HG02943 (cell line): ENCODE measurements around the gene SORL1.
"Not testable (repeated sequence)": the region's sequence is repeated elsewhere in the genome, so short reads cannot be mapped to it uniquely, and the experiment has no call there.

ENCODE experiments used
- ATAC-seq: cut with Tn5 transposase; IDR thresholded peaks from one replicate; pipeline ENCODE4 v1.9.1; 2021; ENCODE audit warnings: mild to moderate bottlenecking, low read depth, moderate library complexity; ENCODE audit not compliant: unreplicated experiment

Gene SORL1

DNA sequence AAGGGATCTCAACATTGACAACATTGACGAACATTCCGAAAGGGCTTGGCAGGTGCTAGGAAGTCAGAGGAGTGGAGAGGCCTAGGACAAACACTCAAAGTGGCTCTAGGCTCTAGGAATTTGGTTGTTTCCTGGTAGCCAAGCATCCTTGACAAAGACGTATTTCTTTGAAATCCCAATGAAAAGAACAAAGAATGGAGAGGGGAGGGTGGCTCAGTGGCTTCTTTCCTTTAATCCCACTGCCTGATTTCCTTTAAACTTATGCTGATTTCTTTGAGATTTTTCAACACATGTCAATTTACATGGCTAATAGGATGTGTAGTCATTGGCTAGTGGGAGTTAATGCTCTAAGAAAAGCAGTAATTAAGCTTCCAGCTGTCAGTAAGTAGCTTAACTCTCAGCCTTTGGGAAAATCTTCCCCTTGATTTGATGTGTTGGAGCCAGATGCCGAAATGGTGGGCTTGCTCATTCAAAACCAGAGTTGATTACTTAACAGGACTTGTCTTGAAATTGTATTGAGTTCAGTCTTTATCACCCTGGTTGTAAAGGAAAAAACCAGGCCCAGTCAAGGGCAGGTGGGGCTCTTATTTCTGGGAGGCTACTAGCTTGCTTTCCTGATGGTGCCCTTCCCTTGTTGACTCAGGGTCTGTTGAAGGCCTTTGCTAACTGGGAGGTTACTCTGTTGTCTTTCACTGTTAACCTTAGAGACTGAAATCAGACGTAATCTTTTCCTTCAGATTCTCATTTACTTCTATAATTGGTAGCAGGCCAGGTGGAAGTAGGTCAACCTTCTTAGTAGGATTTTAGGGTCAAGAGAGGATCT is 45.3 kb downstream of the SORL1 start:
- ATAC-seq = no peak

DNA sequence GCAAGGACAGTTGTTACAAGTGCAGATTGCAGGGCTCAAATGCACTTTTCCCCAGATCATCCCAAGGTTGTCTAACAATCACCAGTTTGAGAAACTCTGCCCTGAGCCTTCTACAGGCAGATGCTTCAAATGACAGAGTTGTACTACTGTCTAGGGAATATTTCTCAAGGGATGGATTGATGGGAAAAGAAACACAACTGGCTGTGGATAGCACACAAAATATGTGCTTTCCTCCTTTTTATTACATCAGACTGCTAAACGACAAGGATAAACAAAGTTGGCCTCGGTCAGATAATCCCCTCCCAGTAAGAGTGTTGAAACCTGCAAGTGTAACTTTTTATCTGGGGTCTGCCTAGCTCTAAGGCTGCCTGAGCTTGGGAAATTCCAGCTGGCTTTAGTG is 47.3 kb downstream of the SORL1 start:
- ATAC-seq = no peak

DNA sequence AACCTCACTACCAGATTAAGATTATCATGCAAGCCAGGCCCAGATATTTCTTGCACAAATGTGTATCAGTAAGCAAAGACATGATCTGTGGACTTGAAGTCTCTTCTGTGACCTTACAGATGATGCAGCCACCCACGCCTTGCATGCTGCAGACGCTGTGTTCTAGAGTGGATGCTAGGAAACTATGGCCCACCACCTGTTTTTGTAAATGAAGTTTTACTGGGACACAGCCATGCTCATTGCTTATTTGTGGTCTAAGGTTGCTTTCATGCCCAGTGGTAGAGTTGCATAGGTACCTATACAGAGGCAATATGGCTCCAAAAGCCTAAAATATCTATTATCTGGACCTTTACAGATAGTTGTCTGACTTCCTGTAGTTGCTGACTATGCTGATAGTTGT is 48.2 kb downstream of the SORL1 start:
- no peak for ATAC-seq

DNA sequence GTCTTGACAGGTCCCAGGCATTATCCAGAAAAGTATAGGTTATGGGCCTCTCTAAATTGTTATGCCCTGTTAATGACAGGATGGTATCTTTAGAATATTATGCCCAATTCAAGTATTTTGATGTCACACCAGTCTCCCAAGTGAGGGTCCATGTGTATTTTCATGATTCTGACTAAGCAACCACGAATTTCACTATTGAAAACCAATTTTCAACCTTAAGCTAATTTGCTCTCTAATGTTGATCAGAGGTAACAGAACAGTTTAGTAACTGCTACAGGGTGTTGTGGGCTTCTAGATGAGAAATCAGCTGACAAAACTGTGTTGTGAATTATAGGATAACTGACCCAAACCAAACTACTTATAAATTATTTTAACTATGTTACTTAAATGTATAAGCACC is 48.6 kb downstream of the SORL1 start:
- no peak for ATAC-seq

DNA sequence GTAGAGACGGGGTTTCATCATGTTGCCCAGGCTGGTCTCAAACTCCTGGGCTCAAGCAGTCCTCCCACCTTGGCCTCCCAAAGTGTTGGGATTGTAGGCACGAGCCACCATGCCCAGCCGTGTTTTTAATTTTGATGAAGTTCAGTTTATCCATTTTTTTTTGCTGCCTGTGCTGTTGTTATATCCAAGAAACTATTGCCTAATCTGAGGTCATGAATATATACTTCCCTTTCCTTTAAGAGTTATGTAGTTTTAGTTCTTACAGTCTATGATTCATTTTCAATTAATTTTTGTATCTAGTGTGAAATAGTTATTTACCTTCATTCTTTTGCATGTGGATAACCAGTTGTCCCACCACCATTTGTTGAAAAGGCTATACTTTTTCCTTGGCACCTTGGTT is 50.9 kb downstream of the SORL1 start:
- ATAC-seq = no peak

DNA sequence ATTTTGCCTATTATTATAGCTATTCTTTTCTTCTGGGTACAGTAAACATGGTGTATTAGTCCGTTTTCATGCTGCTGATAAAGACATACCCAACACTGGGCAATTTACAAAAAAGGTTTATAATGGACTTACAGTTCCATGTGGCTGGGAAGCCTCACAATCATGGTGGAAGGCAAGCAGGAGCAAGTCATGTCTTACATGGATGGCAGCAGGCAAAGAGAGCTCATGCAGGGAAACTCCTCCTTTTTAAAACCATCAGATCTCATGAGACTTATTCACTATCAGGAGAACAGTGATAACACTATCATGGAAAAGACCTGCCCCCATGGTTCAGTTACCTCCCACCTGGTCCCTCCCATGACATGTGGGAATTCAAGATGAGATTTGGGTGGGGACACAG is 54.1 kb downstream of the SORL1 start:
- not testable (repeated sequence) for ATAC-seq

DNA sequence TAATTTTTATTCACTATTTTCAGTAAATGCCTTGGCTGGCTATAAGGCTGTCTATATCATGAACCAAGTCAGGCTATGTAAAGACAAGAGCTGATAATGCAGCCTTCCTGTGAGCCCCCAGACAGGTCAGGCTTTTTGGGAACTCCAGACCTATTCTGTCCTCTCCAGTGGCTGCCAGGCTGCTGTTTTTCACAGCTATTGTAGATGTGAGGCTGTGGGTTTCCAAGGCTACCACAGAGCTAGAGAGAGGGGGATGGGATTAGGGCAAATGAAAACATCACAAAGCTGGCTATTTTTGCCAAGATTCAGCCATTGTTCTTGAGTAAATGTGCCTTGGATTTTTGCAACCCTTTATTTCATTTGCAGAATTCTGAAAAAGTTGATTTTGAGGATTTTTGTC is 56.3 kb downstream of the SORL1 start:
- no peak for ATAC-seq

DNA sequence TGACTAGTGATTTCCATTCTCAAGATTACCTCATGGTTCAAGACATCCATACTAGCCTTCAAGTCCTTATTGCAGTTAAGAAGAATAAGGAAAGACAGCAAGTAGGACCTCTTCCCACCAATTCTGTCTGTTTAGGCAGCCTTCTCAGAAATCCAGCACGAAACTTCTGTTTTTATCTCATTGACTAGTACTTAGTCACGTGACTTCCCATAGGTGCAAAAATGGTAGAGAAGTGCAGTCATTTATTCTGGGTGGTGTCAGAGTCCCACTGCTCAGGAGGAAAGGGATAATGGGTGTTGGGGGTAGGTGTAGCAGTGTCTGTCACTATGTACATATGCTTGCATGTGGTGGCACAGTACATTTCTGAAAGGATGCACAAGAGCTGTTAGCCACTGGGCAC is 58.3 kb downstream of the SORL1 start:
- no peak for ATAC-seq

DNA sequence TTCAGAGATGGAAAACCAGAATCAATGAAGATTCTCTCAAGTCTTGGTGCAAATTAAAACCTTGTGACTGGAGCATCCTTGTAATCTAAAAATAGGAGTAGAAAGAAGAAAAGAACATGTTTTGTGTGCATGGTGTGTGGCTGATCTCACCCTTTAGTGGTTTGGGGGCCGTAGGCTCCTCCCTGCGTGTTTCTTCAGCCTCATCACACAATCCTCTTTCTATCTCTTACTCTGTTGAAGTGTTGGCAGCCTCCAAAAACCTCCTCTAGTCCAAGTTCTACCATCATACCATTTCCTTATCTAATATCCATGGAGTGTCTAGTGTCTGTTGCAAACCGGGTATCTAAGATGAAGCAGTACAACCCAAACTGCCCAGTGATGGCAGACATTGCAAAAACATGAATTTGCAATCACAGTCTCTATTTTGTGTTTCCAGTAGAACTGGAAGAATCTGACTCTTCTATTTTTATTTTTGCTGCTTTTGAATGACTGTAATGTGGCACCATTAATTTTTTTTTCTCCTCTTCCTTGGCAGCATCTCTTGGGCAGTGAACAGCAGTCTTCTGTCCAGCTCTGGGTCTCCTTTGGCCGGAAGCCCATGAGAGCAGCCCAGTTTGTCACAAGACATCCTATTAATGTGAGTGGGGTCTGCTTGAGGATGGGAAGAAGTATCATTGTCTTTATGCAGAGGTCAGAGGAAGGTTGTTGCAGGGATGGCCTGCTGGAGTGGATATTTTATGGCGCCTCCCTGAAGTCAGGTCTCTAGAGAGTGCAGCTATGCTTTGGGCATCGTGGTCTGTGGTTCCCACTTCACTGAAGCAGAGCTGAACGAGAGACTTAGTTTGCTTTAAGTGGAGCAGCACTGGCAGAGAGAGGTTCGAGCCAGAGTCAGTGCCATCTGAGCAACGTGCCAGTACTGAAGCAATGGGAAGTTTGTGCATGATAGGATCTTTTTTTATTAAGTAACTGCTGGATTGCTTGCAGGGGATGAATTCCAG is 60.7 kb downstream of the SORL1 start:
- no peak for ATAC-seq

DNA sequence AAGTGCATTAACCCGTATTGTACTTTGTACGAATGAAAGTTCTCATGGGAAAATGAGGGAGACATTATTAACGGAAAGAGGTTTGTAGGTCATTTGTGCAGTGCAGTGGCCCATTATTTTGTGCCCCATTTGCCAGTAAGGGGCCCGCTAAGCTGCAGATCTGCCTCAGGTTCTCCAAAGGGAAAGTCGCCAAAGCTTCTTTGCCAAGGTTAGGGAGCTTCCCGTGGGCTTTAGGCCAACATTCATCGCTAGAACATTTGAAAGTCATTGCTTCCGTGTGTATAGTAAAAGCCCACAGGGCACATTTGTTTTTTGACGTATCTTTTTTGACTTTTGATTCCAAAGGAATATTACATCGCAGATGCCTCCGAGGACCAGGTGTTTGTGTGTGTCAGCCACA is 61.7 kb downstream of the SORL1 start:
- ATAC-seq = no peak

DNA sequence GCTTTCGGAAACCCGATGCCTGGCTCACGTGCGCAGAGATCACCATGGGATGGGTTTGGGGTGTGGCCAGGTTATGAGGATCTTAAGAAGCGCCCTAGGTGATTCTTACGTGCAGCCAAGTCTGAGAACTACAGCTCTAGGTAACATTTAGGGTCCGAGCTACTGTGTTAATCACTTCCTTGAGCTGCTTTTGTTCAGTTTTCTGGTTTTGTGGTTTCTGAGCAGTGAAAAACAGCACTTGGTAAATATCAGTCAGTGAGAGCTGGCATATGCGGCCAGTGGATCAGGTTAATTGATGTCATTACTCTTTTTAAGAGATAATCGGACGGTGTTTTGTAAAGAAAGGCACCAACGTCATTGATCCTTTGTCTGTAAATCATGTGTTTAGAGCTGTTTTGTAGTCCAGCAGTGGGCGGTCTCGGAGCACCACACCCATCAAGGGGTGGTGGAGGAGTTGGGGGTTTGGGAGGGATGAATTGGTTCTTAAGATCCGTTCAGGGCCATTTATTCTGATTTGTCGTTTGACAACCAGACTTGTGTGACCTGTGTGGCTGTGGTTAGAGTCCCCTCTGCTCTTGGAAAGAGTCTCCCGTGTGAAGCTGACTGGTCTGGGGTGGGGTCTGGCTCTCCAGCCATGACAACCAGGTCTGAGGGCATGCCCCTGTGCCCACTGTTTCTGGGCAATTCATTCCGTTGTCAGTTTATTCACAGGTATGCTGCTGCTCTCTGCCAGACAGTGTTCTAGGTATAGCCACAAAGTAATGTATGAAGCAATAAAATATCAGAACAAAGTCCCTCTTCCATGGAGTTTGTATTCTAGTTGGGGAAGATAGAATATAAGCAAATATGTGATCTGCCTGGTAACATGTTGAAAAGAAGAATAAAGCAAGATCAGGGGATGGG is 62.6 kb downstream of the SORL1 start:
- no peak for ATAC-seq

DNA sequence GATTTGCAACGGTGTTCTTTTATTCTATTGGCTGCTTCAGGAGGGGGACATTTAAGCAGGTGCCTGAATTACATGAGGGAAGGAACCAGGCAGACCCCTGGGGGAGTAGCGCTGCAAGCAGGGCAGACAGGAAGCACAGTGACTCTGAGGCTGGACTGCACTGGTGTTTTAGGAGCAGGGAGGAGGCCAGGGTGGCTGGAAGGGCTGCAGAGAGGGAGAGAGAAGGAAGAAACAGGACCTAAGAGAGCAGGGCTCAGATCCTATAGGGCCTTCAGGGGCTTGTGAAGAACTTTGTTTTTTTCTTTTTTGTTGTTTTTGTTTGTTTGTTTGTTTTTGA is 63.2 kb downstream of the SORL1 start:
- no peak for ATAC-seq

DNA sequence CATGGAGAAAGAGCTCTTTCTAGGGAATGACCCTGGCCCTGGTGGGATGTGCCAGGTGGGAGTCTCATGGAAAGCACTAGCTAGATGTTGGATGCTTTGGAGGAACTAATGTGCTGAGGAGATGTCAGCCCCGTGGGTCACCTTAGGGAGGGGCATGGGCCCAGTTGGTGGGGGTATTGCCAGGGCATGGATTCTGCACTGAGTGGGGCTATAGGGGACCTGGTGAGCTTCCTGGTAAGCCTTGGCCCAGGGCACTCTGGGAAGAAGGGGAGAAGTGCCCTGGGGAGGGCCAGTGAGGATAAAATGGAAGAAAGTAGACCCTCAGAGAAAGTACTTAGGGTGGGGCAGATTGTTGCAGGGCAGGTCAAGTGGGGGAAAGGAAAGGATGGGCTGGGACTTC is 65.9 kb downstream of the SORL1 start:
- ATAC-seq = no peak

DNA sequence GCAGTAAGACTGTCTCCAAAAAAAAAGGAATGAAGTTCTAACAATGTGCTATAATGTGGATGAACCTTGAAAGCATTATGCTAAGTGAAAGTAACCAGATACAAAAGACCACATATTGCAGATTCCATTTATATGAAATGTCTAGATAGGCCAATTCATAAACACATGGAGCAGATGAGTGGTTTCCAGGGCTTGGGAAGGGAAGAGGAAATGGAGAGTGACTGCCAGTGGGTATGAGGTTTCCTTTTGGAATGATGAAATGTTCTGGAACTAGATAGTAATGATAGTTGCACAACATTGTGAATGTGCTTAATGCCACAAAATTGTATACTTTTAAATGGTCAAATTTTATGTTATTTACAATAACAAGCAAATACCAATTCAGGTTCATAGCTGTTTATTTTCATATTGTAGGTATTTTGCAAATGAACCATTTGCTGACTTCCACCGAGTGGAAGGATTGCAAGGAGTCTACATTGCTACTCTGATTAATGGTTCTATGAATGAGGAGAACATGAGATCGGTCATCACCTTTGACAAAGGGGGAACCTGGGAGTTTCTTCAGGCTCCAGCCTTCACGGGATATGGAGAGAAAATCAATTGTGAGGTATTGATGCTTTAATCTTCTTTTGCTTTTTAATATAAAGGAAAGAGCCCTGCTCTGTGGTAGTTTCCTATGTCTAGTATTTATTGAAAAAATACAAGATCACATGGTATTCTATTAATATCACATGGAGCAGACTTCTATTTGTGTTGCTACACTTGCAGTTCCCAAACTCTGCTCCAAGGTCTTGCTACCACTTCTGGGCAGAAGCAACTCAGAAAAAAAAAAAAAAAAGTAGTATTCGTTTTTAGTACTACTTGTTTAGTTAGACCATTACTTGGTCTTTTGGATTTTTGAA is 68.4 kb downstream of the SORL1 start:
- no peak for ATAC-seq

DNA sequence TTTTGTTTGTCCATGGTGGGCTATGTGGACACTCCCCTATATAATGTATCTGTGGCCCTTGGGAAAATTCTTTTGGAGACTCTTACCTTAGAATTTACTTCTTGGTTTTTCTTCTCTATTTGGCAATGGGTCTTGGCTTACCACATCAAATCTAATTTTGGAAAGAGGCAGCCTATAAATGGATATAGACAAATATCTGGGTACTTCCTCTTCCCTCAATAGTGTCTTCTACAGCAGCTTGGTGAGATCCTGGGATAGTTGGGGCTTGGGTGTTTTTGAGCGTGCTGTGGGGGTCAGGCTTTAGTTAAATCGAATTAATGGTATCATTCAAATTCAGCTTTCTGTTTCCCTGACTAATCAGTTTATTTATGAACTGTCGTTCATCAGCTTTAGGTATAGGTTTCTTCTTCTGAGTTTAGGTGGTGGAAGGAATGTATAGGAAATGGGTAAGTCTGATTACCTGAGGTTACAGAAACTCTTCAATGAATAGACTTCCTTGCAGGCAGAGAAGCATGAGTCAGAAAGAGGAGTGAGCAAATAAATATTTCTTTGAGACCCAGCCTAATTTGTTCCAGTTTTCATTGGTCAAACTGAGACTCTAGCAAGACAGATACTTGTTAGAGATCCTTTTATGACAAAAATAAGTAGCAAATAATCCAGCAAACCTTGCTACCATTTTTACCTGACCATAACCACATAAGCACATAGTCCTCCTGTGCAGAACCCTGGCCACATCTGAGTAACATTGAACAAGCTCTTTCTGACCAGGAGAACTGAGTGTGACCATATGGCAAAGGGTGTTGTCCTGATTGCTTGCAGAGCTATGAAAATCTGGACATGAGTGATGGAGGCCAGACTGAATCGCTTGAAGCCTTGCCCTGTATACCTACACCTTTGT is 69.3 kb downstream of the SORL1 start:
- no peak for ATAC-seq

DNA sequence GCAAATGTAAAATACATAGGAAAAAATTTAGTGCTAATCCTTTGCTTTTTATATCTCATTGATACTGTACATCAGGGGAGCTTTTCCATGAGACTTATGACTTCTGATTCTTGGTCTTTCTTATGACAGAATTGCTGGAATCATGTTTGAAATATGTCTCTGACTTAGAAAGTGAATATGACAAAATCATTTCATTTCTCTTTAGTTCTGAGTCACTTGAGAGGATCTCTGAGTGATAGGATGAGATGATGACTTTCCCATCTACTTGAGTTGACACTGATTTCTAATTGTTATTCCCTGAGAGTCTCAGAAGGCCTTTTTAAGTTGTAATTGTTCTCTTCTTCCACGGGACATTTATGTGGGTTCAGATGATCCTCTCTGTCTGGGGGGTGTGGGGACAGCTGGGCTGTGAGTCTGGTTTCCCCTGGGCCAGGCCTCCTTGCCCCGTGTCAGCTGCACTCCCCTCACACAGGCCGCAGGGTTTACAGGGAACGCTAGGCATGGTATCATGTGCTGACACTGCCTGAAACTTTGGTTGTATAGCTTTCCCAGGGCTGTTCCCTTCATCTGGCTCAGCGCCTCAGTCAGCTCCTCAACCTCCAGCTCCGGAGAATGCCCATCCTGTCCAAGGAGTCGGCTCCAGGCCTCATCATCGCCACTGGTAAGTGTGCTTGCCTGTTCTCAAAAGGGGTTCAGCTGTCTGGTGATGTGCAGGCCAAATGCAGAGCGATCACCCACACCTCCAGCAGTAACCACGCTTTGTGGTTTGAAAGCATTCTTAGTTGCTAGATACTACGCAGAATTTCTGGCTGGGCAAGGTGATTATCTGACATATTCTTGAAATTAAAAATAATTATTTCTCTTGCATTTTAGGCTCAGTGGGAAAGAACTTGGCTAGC is 70.2 kb downstream of the SORL1 start:
- ATAC-seq = no peak

DNA sequence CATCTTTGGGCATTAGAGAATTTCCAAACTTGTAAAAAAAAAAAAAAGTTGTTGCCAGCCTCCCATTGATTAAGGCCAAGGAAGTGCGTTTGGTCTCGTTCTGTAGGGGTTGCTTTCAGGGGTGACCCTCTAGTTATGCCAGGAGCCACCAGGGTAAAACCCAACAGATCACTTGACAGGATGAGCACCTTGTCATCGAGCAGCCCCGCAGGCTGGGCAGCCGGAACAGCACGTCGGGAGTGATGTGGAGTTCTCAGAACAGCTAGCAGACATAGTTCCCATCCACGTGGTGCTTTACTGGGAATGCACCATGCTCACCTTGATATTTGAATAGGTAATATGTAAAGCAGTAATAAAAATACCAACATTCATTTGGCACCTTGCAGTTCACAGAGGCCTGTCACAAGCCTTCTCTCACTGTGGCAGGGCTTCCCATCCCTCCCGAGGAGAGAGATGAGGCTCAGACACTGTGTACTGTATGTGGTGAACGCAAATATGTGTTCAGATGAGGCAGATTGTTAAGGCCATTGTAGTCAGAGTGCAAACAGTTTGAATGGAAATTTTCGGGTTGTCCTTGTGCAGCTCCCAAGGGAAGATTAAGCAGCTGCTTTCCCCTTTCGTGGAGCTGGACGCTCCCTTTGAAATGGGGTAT is 71.6 kb downstream of the SORL1 start:
- no peak for ATAC-seq
